ENCODE measurements around the gene OR52H1. TPM values are rescaled to one million over a fixed set of nuclear protein-coding genes. Genes with fewer than 3 reads are reported as not detected.

OR52H1 gene
- total RNA-seq, 3 donors from 2014 or later = 0.96 to 2.0 (median 1.8) TPM

GRCh38 chr11:5536482-5536881 lies 11.9 kb downstream of the OR52H1 start:
- DNase-seq (ENCODE audit: low spot score in 2 of 2) = no peak
- intact Hi-C loops (cut with DNase I; ENCODE audit: low total_unique reads) = no loop called here

GRCh38 chr11:5534046-5534445 lies 14.3 kb downstream of the OR52H1 start:
- Histone ChIP-seq H3K36me3 (no peaks in the 10 kb centered on the region), H3K27me3 (no peaks in the 10 kb centered on the region), H3K4me1 (no peaks in the 10 kb centered on the region), H3K27ac (no peak overlapping the region), H3K9me3 (no peaks in the 10 kb centered on the region), H3K4me3 (no peak overlapping the region)
- no peak for DNase-seq (ENCODE audit: low spot score in 2 of 2)
- TF ChIP-seq POLR2A (IDR thresholded peaks at IDR 0.05) (no peak), POLR2AphosphoS5 (IDR thresholded peaks at IDR 0.05) (no peak)
- TF ChIP-seq, protein P1, sequence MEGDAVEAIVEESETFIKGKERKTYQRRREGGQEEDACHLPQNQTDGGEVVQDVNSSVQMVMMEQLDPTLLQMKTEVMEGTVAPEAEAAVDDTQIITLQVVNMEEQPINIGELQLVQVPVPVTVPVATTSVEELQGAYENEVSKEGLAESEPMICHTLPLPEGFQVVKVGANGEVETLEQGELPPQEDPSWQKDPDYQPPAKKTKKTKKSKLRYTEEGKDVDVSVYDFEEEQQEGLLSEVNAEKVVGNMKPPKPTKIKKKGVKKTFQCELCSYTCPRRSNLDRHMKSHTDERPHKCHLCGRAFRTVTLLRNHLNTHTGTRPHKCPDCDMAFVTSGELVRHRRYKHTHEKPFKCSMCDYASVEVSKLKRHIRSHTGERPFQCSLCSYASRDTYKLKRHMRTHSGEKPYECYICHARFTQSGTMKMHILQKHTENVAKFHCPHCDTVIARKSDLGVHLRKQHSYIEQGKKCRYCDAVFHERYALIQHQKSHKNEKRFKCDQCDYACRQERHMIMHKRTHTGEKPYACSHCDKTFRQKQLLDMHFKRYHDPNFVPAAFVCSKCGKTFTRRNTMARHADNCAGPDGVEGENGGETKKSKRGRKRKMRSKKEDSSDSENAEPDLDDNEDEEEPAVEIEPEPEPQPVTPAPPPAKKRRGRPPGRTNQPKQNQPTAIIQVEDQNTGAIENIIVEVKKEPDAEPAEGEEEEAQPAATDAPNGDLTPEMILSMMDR (IDR thresholded peaks at IDR 0.05) = no peak
- intact Hi-C loops (cut with DNase I; ENCODE audit: low total_unique reads) = no loop called here

More at GRCh38 chr11:5536482-5536881, 11.9 kb downstream of the OR52H1 start:
- no peak overlapping the region for H3K27ac ChIP-seq
- H3K9me3 ChIP-seq = no peaks in the 10 kb centered on the region
- H3K4me1 ChIP-seq = no peaks in the 10 kb centered on the region
- no peaks in the 10 kb centered on the region for H3K36me3 ChIP-seq
- TF ChIP-seq POLR2AphosphoS5 (IDR thresholded peaks at IDR 0.05) (no peak), POLR2A (IDR thresholded peaks at IDR 0.05) (no peak)
- TF ChIP-seq, protein P1 (IDR thresholded peaks at IDR 0.05) = no peak
- no peak overlapping the region for H3K4me3 ChIP-seq
- H3K27me3 ChIP-seq = no peaks in the 10 kb centered on the region

DNA sequence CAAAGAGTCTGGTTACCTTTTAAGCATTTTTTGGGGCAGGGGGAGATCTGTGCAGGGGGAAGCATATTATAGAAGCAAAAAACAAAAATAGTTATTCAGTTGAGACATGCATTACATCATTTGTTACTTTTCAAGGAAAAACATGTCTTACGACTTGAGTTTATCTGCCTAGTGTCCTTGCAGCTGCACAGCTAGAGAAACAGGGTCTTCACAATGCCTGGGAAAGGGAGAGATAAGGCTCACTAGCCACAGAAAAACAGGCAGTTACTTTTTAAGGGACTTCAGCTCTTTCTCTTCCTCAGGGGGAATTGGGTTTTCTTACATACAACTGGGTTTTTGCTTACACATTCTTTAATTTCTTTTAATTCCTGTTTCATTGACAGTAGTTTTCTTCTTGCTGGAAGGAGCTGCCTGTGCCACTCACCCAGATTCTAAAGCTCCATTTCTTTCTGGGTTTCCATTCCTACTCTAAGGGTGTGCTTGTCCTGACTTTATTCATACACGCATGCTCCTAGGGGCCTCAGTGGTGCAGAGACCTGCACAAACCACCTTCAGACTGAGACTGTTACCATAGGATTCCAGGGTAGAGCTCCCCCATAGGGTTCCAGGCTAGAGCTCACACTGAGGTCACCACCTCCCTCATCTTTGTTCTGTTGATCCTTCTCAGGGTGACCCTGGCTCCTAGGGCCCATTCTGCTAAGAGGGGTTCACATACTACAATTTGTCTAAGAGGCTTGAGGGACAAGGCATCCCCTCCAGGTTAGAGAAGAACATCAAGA lies 17.1 kb downstream of the OR52H1 start:
- Histone ChIP-seq H3K27me3 (no peaks in the 10 kb centered on the region), H3K4me1 (no peaks in the 10 kb centered on the region), H3K36me3 (no peaks in the 10 kb centered on the region), H3K4me3 (no peak overlapping the region), H3K27ac (no peak overlapping the region), H3K9me3 (no peaks in the 10 kb centered on the region)
- intact Hi-C loops (cut with DNase I; ENCODE audit: low total_unique reads) = no loop called here
- DNase-seq (ENCODE audit: low spot score in 2 of 2) = no peak
- TF ChIP-seq POLR2AphosphoS5 (IDR thresholded peaks at IDR 0.05) (no peak), POLR2A (IDR thresholded peaks at IDR 0.05) (no peak)
- TF ChIP-seq, protein P1 (IDR thresholded peaks at IDR 0.05) = no peak

GRCh38 chr11:5528495-5528894 lies 19.8 kb downstream of the OR52H1 start:
- H3K27me3 ChIP-seq = no peaks in the 10 kb centered on the region
- H3K9me3 ChIP-seq = no peaks in the 10 kb centered on the region
- TF ChIP-seq, protein P1 (IDR thresholded peaks at IDR 0.05) = no peak
- TF ChIP-seq POLR2A (IDR thresholded peaks at IDR 0.05) (no peak), POLR2AphosphoS5 (IDR thresholded peaks at IDR 0.05) (no peak)
- no peak for DNase-seq (ENCODE audit: low spot score in 2 of 2)
- no peak overlapping the region for H3K27ac ChIP-seq
- intact Hi-C loops (cut with DNase I; ENCODE audit: low total_unique reads) = no loop called here
- no peaks in the 10 kb centered on the region for H3K36me3 ChIP-seq
- H3K4me3 ChIP-seq = no peak overlapping the region
- H3K4me1 ChIP-seq = no peaks in the 10 kb centered on the region

DNA sequence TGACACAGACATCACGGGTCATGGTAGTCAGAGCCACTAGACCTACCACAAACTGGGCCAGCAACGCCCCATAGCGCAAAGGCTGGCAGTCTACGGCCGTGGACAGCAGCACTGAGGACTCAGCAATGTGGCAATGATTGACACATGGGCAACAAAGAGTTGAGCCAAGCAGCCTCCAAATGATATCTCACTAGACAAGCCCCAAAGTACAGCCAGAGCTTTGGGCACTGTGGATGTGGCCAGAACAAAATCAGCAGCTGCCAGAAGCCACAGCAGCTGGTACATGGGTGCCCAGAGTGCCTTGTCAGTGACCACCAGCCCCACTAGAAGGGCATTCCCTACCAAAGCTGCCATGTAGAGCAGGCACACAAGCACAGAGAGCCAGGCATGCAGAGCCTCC lies 20.6 kb downstream of the OR52H1 start:
- TF ChIP-seq, protein P1 (IDR thresholded peaks at IDR 0.05) = no peak
- Histone ChIP-seq H3K4me1 (no peaks in the 10 kb centered on the region), H3K27ac (no peak overlapping the region), H3K27me3 (no peaks in the 10 kb centered on the region), H3K36me3 (no peaks in the 10 kb centered on the region), H3K4me3 (no peak overlapping the region), H3K9me3 (no peaks in the 10 kb centered on the region)
- DNase-seq (ENCODE audit: low spot score in 2 of 2) = no peak
- intact Hi-C loops (cut with DNase I; ENCODE audit: low total_unique reads) = no loop called here

All from breast epithelium (tissue), 4 donors.